Adrenal gland (tissue), 5 donors: ENCODE data around the gene DNAJB1.

Experiments used
- CTCF ChIP-seq, 6 experiments: fragments of 450-650 bp in 4 of 6; fragments of 200-600 bp in 2 of 6; sonication (generic) in 1 of 6; IDR thresholded peaks; 1 replicate in 5 of 6; 2 replicates in 1 of 6; pipeline versions ENCODE4 v1.5.1 to v1.8.0; 2016 to 2021; ENCODE audit warnings: antibody characterized with exemption in 6 of 6, mild to moderate bottlenecking in 2 of 6, moderate library complexity in 1 of 6
- POLR2A ChIP-seq, 2 donors: fragments of 450-650 bp; IDR thresholded peaks; one replicate each; pipeline ENCODE4 v1.6.1; 2017; ENCODE audit warnings: antibody characterized with exemption in 2 of 2, mild to moderate bottlenecking in 2 of 2, moderate library complexity in 1 of 2
- donor health status: DM: no; HTN: no; CAD: no.

- TF ChIP-seq POLR2A (IDR thresholded peaks at IDR 0.05) (no peak), CTCF (IDR thresholded peaks at IDR 0.05) (no peak)
These were observed 8.2 kb upstream of the DNAJB1 start for GRCh38 chr19:14526423-14526822.
